HL-60/S4 (cell line): Measurements from ENCODE around the gene DENND1A.

ENCODE experiments used
- in situ Hi-C: fragments of 300-500 bp; cut with MboI; formaldehyde crosslinking; loops from 2 replicates; pipeline ENCODE4 v1.14.3; 2022; ENCODE audit warnings: low sequenced_read_pairs

The DENND1A gene

DNA sequence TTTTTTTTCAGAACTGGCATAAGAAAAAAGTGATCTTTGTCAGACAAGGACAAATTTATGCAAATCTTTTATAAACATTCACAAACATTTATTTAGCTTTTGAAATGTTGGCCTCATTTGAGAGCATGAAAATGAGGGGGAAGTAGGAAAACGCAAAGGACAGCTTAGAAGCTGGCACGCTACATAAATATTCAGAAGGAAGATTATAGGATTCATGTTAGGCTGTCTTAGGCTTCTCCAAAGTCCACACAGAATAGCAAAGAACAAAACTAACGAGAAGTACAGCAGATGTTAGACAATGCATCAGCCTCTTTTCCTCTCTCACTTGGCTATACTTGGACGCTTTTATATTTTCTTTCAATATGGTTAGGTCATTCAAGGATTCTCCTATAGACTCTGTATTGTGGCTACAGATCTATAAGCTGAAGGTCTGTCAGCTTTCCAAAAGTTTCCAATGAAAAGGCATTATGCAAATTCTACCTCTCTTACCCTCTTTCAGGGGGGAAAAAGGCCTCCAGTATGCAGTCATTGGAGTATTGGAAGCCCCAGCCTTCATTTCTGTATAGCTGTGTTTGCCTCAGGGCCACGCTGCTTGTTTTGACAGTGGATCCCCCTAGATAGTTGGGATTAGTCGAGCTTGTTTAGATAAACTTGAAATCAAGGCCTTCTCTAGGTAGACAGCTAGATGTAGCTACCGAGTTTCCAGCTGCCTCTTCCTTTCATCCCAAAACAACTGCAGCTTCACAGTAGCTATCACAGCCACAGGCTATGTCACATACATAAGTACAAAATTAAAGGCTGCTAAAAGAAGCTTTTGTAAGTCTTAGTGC is 153.0 kb downstream of the DENND1A start:
- in situ Hi-C loops: no loop called here

- in situ Hi-C loops: no loop called here
Measured at GRCh38 chr9:123775289-123776284, 154.3 kb downstream of the DENND1A start.

GRCh38 chr9:123773783-123774182 is 156.1 kb downstream of the DENND1A start:
- in situ Hi-C loops: no loop called here

- in situ Hi-C loops: no loop called here
Measured at GRCh38 chr9:123772967-123773366, 157.0 kb downstream of the DENND1A start.

DNA sequence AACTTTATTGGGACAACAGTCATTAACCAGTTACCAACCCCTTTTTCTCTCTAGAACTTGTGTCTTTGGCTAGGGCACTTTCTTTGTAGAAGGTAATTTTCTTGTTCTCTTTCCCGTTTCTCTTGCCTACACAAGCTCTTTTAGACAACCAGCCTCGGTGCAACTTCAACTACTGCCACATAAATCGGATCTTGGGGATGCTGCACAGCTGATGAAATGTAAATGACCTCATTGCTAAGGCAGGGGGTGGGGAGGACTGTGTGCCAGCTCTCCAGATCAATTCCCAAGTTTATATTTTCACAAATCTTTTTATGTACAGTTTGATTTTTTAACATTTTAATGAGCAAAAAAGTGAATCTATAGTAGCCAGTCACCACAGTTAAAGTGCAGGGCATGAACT is 157.6 kb downstream of the DENND1A start:
- in situ Hi-C loops: no loop called here

GRCh38 chr9:123771690-123772089 is 158.2 kb downstream of the DENND1A start:
- in situ Hi-C loops: no loop called here

DNA sequence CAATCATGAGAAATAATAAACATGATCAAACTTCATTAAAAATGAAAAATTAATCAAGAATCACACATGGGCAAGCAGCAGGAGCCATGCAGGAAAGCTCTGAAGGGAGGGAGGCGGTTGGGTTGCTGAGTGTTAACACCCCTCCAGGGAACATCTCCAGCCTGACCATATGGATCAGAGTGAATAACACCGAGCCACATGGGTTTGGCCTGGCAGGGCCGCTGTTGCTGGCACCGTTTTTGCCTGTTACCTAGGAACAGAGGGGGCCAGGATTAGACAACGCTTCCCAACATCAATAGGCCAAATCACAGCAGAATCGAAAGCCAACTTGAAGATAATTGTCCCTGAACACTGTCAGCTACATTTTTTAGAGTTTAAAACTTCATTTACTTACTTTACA is 160.2 kb downstream of the DENND1A start:
- in situ Hi-C loops: no loop called here

DNA sequence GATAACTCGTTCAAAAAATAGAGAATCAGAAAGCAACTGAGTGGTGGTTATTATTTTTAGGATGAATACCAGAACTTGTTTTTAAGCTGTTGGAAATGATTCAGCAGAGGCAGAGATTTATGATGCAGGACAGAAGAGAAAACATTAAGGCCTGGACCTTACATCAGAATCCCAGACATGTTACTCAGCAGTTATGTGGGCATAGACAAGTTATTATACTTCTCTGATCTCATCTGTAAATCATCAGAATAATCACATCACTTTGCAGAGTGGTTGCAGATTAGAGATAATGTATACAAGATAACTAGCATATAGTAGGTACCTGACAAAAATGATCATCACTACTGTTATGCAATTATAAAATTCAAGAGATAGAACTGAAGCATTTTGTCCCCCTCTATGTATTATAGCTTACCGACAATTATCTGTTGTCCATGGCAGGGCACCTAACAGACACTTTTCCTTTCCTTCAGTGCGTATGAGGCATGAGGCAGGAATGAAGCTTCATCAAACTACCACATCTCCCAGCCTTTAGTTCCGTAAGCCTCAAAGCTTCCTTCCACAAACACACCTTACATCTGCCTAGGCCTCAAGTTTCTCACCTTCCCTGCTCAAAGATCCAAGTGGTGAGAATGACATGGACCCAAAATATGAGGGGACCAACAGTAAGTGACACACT is 165.9 kb downstream of the DENND1A start:
- in situ Hi-C loops: no loop called here

DNA sequence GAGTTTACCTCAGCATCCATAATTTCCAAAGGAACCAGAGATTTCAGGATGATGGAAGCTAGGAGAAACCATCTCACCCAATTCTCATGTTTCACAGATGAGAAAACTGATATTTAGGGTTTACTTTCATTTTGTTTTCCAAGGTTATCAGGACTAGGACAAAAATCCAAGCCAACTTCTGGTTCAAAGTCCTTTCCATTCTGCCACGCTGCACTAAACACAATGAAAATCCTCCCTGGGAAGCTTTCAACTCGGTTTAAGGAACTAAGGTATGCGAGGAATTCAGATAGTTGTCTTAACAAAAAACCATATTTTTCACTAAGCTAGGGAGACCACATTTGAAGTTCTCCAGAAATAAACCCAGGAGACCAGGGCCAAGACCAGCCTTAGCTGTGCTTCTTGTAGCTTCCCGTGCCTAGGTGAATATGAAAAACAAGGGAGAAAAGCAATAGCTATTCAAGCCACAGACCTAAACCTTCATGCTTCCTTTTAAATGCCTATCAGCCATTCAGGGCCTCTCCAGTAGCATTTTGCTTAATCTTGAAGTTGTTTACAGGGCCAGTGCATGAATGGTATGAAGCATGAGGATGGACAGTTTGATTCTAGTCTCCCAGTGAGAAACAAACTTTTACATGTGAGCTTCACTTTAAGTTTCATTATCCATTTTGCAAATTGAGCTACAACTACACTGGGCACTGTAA is 167.9 kb downstream of the DENND1A start:
- in situ Hi-C loops: no loop called here

GRCh38 chr9:123757960-123758359 is 172.0 kb downstream of the DENND1A start:
- in situ Hi-C loops: no loop called here

- in situ Hi-C loops: no loop called here
Measured at GRCh38 chr9:123757547-123757946, 172.4 kb downstream of the DENND1A start.

DNA sequence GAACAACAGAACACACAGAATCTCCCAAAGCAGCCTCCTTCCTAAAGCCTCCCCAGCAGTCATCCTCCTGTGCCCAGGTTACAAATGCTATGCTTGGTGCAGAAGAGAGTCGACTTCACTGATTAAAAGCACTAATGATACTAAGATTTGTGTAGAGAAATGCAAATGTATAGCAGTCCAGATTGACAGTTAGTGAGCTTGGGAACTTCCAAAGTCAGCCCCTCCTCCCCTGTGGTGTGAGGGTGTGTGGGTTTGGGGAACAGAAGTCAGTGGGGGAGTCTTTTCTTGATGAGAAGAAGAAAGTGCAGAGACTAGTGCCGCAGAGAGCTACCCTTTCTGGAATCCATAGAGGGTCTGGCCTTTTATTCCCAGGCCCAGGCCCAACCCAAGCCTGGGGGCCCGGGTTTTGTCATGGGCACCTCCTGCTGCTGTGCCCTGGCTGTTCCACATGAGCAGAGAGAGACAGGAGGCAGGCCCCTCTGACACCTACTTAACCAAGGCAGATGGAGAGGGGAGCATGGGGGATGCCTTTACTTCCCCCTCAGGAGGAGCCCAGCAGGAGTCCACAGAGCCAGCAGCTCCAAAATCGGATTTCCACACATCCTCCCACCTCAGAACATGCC is 173.3 kb downstream of the DENND1A start:
- in situ Hi-C loops: no loop called here

DNA sequence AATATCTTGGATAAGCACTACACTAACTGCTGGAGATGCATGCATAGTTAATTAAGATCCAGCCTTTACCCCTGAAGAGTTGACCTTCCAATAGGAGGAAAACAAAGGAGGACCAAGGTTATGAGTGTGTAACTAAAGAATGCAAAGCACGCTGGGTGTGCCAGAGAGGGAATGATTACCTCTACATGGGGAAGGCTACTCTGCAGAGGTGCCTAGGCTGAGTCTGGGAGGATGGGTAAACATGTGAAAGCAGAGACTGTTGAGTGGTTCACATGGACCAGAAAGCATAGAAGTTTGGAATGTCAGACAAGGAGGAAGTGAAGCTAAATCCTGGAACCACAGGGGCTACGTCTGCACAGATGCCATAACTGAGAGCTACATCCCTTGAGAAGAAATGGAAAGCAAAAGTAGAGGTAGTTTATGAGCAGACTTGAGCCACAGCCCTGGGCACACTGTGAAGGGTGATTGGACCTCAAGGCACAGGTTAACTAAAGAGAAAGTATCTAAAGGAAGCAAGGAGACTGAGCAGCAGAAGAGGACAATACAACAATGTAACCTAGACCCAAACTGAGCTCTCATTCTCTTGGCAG is 176.2 kb downstream of the DENND1A start:
- in situ Hi-C loops: no loop called here

GRCh38 chr9:123753016-123753415 is 176.9 kb downstream of the DENND1A start:
- in situ Hi-C loops: no loop called here

GRCh38 chr9:123749580-123750202 is 180.2 kb downstream of the DENND1A start:
- in situ Hi-C loops: no loop called here

DNA sequence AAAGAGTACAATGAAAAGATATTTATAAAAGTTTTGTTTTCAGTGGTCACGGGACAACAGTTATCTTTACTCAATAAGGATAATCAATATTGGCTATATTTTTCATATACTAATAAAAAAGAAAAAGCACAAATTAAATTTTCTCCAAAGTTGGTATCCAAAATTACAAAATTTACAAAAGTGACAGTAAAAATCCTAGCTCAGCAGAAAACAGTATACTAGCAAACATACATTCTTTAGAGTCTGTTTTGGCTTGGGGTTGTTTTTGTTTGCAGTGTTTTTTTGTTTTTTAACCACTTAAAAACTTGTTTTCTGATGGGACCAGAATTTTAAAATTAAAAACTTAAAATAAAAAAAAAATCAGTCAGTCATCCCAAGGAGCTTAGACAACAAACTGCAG is 183.2 kb downstream of the DENND1A start:
- in situ Hi-C loops: no loop called here

- in situ Hi-C loops: no loop called here
Measured at GRCh38 chr9:123745933-123746332, 184.0 kb downstream of the DENND1A start.

GRCh38 chr9:123745451-123745850 is 184.5 kb downstream of the DENND1A start:
- in situ Hi-C loops: no loop called here

GRCh38 chr9:123743737-123744136 is 186.2 kb downstream of the DENND1A start:
- in situ Hi-C loops: no loop called here
